Duodenal mucosa (tissue), 2 donors: ENCODE measurements around the gene HSPA1A.
A peak's percentile ranks its signal among the peaks of the same experiment; 100 is the strongest.
"Not testable (repeated sequence)": the region's sequence is repeated elsewhere in the genome, so short reads cannot be mapped to it uniquely, and the experiment has no call there.

Experiments
- H3K27ac ChIP-seq: one replicate; pipeline ENCODE4 v1.7.0; 2013; ENCODE audit warnings: low read depth, low read length
- H3K27me3 ChIP-seq, 2 donors: one replicate each; pipeline ENCODE4 v1.7.0; 2013; ENCODE audit warnings: low read length in 2 of 2, control low read depth in 1 of 2; ENCODE audit not compliant: insufficient read depth in 2 of 2, control insufficient read depth in 1 of 2
- H3K36me3 ChIP-seq, 2 donors: one replicate each; pipeline ENCODE4 v1.7.0; 2013; ENCODE audit warnings: low read length in 2 of 2, control low read depth in 1 of 2; ENCODE audit not compliant: insufficient read depth in 2 of 2, control insufficient read depth in 1 of 2
- H3K4me1 ChIP-seq, 2 donors: one replicate each; pipeline ENCODE4 v1.7.0; 2013; ENCODE audit warnings: low read length in 2 of 2, control low read depth in 1 of 2; ENCODE audit not compliant: insufficient read depth in 2 of 2, control insufficient read depth in 1 of 2
- H3K4me3 ChIP-seq, 2 donors: one replicate each; pipeline ENCODE4 v1.7.0; 2013; ENCODE audit warnings: low read length in 2 of 2, low read depth in 1 of 2
- H3K9ac ChIP-seq, 2 donors: one replicate each; pipeline ENCODE4 v1.7.0; 2013; ENCODE audit warnings: low read length in 2 of 2, low read depth in 1 of 2
- H3K9me3 ChIP-seq, 2 donors: one replicate each; pipeline ENCODE4 v1.7.0; 2013; ENCODE audit warnings: low read length in 2 of 2, control low read depth in 1 of 2; ENCODE audit not compliant: control insufficient read depth in 1 of 2

The HSPA1A gene

GRCh38 chr6:31794866-31795615 is 20.3 kb upstream of the HSPA1A start:
- Histone ChIP-seq H3K27me3 (no peaks in the 10 kb centered on the region), H3K27ac (peak overlapping the region; percentile 89), H3K4me3 (peak overlapping the region; percentile 96 to 97), H3K9ac (peak overlapping the region; percentile 97 to 99), H3K9me3 (no peaks in the 10 kb centered on the region), H3K36me3 (peaks cover 4 to 13% of the 10 kb centered on the region in 2 donors), H3K4me1 (peaks cover 7 to 9% of the 10 kb centered on the region in 2 donors)

GRCh38 chr6:31795616-31796298 is 19.6 kb upstream of the HSPA1A start, which contains the start of gene VARS1:
VARS1 (minus strand) TSS chr6:31795752; CDS start chr6:31795217, 535 bp downstream.
- Histone ChIP-seq H3K27ac (peak within 1 kb of the TSS; percentile 89), H3K9ac (peak within 1 kb of the TSS; percentile 97 to 99), H3K27me3 (no peaks in the 10 kb centered on the region), H3K36me3 (peaks cover 4 to 13% of the 10 kb centered on the region in 2 donors), H3K4me1 (peaks cover 7 to 9% of the 10 kb centered on the region in 2 donors), H3K9me3 (no peaks in the 10 kb centered on the region), H3K4me3 (peak within 1 kb of the TSS; percentile 96 to 97)

- H3K27ac ChIP-seq = no peak overlapping the region
- H3K9me3 ChIP-seq = no peaks in the 10 kb centered on the region
- H3K36me3 ChIP-seq = peaks cover 4 to 6% of the 10 kb centered on the region in 2 donors
- H3K9ac ChIP-seq = no peak overlapping the region
- H3K4me1 ChIP-seq = peaks cover 7 to 9% of the 10 kb centered on the region in 2 donors
- H3K27me3 ChIP-seq = no peaks in the 10 kb centered on the region
- no peak overlapping the region for H3K4me3 ChIP-seq
Observed at GRCh38 chr6:31796993-31797385, 18.4 kb upstream of the HSPA1A start.

- H3K27ac ChIP-seq = no peak overlapping the region
- H3K36me3 ChIP-seq = peaks cover 3% of the 10 kb centered on the region in 2 donors
- H3K4me3 ChIP-seq = no peak overlapping the region
- H3K4me1 ChIP-seq = peaks cover 7 to 9% of the 10 kb centered on the region in 2 donors
- H3K9me3 ChIP-seq = no peaks in the 10 kb centered on the region
- no peaks in the 10 kb centered on the region for H3K27me3 ChIP-seq
- peak overlapping the region in 1 of 2 donors; percentile 15 for H3K9ac ChIP-seq
Observed at GRCh38 chr6:31797588-31797987, 17.8 kb upstream of the HSPA1A start.

GRCh38 chr6:31799781-31800180 is 15.6 kb upstream of the HSPA1A start:
- Histone ChIP-seq H3K4me3 (no peak overlapping the region), H3K27ac (no peak overlapping the region), H3K36me3 (peaks cover 0 to 6% of the 10 kb centered on the region in 2 donors), H3K27me3 (no peaks in the 10 kb centered on the region), H3K9me3 (no peaks in the 10 kb centered on the region), H3K4me1 (peaks cover 0 to 1% of the 10 kb centered on the region in 2 donors), H3K9ac (no peak overlapping the region)

GRCh38 chr6:31801031-31801927 is 14.1 kb upstream of the HSPA1A start:
- not testable (repeated sequence) for H3K27me3 ChIP-seq, H3K9ac ChIP-seq, H3K36me3 ChIP-seq

GRCh38 chr6:31805939-31806469 is 9.3 kb upstream of the HSPA1A start:
- Histone ChIP-seq H3K9me3 (no peaks in the 10 kb centered on the region), H3K27me3 (no peaks in the 10 kb centered on the region), H3K4me3 (peak overlapping the region; percentile 66 to 89), H3K4me1 (peaks cover 0 to 11% of the 10 kb centered on the region in 2 donors), H3K36me3 (peaks cover 0 to 4% of the 10 kb centered on the region in 2 donors), H3K9ac (peak overlapping the region; percentile 63 to 90), H3K27ac (no peak overlapping the region)

More at GRCh38 chr6:31801031-31801927, 14.1 kb upstream of the HSPA1A start:
- not testable (repeated sequence) for H3K9me3 ChIP-seq, H3K4me1 ChIP-seq, H3K27ac ChIP-seq, H3K4me3 ChIP-seq

GRCh38 chr6:31806470-31807272 is 8.7 kb upstream of the HSPA1A start, which contains the start of gene LSM2:
LSM2 (minus strand) TSS chr6:31806966; CDS start chr6:31806757, 209 bp downstream.
- Histone ChIP-seq H3K4me1 (peaks cover 5 to 11% of the 10 kb centered on the region in 2 donors), H3K9me3 (no peaks in the 10 kb centered on the region), H3K4me3 (peak within 1 kb of the TSS; percentile 66 to 89), H3K9ac (peak within 1 kb of the TSS; percentile 63 to 90), H3K27ac (peak within 1 kb of the TSS; percentile 94), H3K27me3 (no peaks in the 10 kb centered on the region), H3K36me3 (peaks cover 0 to 4% of the 10 kb centered on the region in 2 donors)

- not testable (repeated sequence) for H3K36me3 ChIP-seq, H3K9me3 ChIP-seq, H3K9ac ChIP-seq, H3K27me3 ChIP-seq, H3K27ac ChIP-seq, H3K4me3 ChIP-seq
- H3K4me1 ChIP-seq = peaks cover 9 to 15% of the 10 kb centered on the region in 2 donors
Observed at GRCh38 chr6:31808599-31808998, 6.7 kb upstream of the HSPA1A start.
